Testis (tissue), 3 donors: Measurements from ENCODE around the gene GBF1. TPM values are rescaled to one million over a fixed set of nuclear protein-coding genes. Genes with fewer than 3 reads are reported as not detected.

Experiments
- DNase-seq: peaks from one replicate; pipeline ENCODE4 v3.0.0-alpha.2; 2019
- H3K27ac ChIP-seq, 2 donors: fragments of 200-600 bp; sonication (generic); one replicate each; pipeline ENCODE4 v1.5.1; 2019
- H3K27me3 ChIP-seq: fragments of 200-600 bp; sonication (generic); one replicate; pipeline ENCODE4 v1.5.1; 2019
- H3K36me3 ChIP-seq: fragments of 200-600 bp; sonication (generic); one replicate; pipeline ENCODE4 v1.5.1; 2017; ENCODE audit warnings: low read depth; ENCODE audit errors: missing control alignments
- H3K4me1 ChIP-seq: fragments of 200-600 bp; sonication (generic); one replicate; pipeline ENCODE4 v1.5.1; 2019
- H3K4me3 ChIP-seq, 2 donors: fragments of 200-600 bp; sonication (generic); one replicate each; pipeline ENCODE4 v1.5.1; 2017 to 2019
- H3K9me3 ChIP-seq: fragments of 200-600 bp; sonication (generic); one replicate; pipeline ENCODE4 v1.5.1; 2017
- CTCF ChIP-seq, 3 experiments: fragments of 450-650 bp in 2 of 3; fragments of 200-600 bp in 1 of 3; sonication (generic) in 1 of 3; IDR thresholded peaks; one replicate each; pipeline ENCODE4 v1.5.1; 2016 to 2019; ENCODE audit warnings: antibody characterized with exemption in 3 of 3, mild to moderate bottlenecking in 2 of 3, moderate library complexity in 1 of 3
- POLR2A ChIP-seq: fragments of 450-650 bp; IDR thresholded peaks from one replicate; pipeline ENCODE4 v1.6.1; 2017; ENCODE audit warnings: antibody characterized with exemption, mild to moderate bottlenecking, moderate library complexity
- WGBS, 2 donors: methylation state at CpG; one replicate each; pipeline ENCODE4 v1.1.5; 2018; 5-methylcytosine and 5-hydroxymethylcytosine counted together
- intact Hi-C: fragments of 100-400 bp; cut with DNase I; formaldehyde crosslinking; loops from one replicate; pipeline ENCODE4 v1.15.1; 2023; ENCODE audit warnings: low total_unique reads
- polyA plus RNA-seq: library from polyadenylated mRNA; stranded (reverse); fragments of 350-450 nt; fragmentation: Illumina TruSeq; extraction: RNeasy Lipid Tissue Mini Kit (QIAGEN cat#74804); gene quantifications from one replicate; pipeline ENCODE4 v1.2.3, GENCODE V29; 2014; ENCODE audit warnings: low read depth, low replicate concordance; ENCODE audit not compliant: insufficient read depth
- total RNA-seq, 2 donors: library from RNA; depleted of rRNA; stranded (reverse); fragments of >200 nt; gene quantifications; one replicate each; pipeline ENCODE4 v1.2.3, GENCODE V29; 2016

Gene GBF1
- total and polyA plus RNA-seq, 3 donors from 2014 or later, result 58.2 to 76.4 (median 72.1) TPM

DNA sequence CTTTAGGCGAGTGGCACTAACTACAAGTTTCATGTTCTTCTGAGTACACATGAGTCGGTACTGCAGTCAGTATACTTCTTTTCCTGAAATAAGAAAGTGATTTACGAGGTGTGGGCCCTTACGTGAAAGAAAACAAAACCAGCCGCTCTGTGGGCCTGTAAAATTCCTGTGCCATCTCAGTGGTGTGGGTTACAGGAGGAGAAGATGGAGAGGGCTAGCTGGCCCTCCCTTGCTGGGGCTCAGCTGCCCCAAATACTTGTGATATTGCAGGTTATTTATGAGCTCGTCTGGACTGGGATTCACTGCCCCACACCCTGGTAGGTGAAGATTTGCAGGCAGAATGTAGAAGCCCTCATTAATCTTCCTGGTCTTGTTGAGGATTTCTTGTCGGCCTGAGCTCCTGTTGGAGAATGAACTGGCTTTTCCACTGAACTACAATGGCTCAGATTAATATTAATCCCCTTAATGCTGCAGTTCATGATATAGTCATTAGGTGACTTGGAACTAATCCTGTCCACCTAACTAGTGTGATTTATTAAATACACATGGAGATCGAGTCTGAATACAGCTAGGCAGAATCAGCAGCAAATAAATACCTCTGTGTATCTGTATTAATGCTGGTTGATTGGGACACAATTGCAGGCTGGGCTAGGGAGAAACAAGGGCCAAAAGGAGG is 68.0 kb downstream of the GBF1 start:
- Histone ChIP-seq H3K4me1 (no peaks in the 10 kb centered on the region), H3K9me3 (no peaks in the 10 kb centered on the region), H3K27me3 (no peaks in the 10 kb centered on the region), H3K27ac (no peak overlapping the region), H3K4me3 (no peak overlapping the region), H3K36me3 (no peaks in the 10 kb centered on the region)
- DNase-seq, result no peak
- WGBS, 2 donors, result 76 to 81% methylated on average over 7 to 8 of the region's 8 CpGs
- intact Hi-C loops, result no loop called here
- TF ChIP-seq POLR2A (no peak), CTCF (IDR thresholded peaks at IDR 0.05) (no peak)

- 91 to 97% methylated on average over 1 of the region's 1 CpG for WGBS, 2 donors
Observed at GRCh38 chr10:102314801-102315200, 69.5 kb downstream of the GBF1 start.

GRCh38 chr10:102316421-102316820 is 71.1 kb downstream of the GBF1 start:
- Histone ChIP-seq H3K4me3 (no peak overlapping the region), H3K9me3 (no peaks in the 10 kb centered on the region), H3K27me3 (no peaks in the 10 kb centered on the region), H3K36me3 (no peaks in the 10 kb centered on the region), H3K4me1 (no peaks in the 10 kb centered on the region), H3K27ac (no peak overlapping the region)
- intact Hi-C loops, result no loop called here
- 83 to 87% methylated on average over 1 of the region's 1 CpG for WGBS, 2 donors
- TF ChIP-seq POLR2A, result no peak
- TF ChIP-seq CTCF (IDR thresholded peaks at IDR 0.05), result no peak
- DNase-seq, result no peak

More at GRCh38 chr10:102314801-102315200, 69.5 kb downstream of the GBF1 start:
- no peak for DNase-seq
- Histone ChIP-seq H3K4me1 (no peaks in the 10 kb centered on the region), H3K27me3 (no peaks in the 10 kb centered on the region), H3K9me3 (no peaks in the 10 kb centered on the region), H3K27ac (no peak overlapping the region), H3K4me3 (no peak overlapping the region), H3K36me3 (no peaks in the 10 kb centered on the region)
- intact Hi-C loops, result no loop called here
- TF ChIP-seq CTCF (IDR thresholded peaks at IDR 0.05) (no peak), POLR2A (no peak)

GRCh38 chr10:102322914-102323313 is 77.6 kb downstream of the GBF1 start:
- WGBS, 2 donors, result 84 to 97% methylated on average over 2 of the region's 2 CpGs
- Histone ChIP-seq H3K27ac (no peak overlapping the region), H3K36me3 (no peaks in the 10 kb centered on the region), H3K9me3 (no peaks in the 10 kb centered on the region), H3K4me3 (no peak overlapping the region), H3K4me1 (peaks cover 2% of the 10 kb centered on the region), H3K27me3 (no peaks in the 10 kb centered on the region)
- no peak for DNase-seq
- intact Hi-C loops, result no loop called here
- TF ChIP-seq POLR2A, result no peak
- TF ChIP-seq CTCF (IDR thresholded peaks at IDR 0.05), result no peak

- 72 to 86% methylated on average over 3 of the region's 3 CpGs for WGBS, 2 donors
Observed at GRCh38 chr10:102324061-102324460, 78.7 kb downstream of the GBF1 start.

More at GRCh38 chr10:102324061-102324460, 78.7 kb downstream of the GBF1 start:
- H3K36me3 ChIP-seq, result no peaks in the 10 kb centered on the region
- DNase-seq, result no peak
- no peaks in the 10 kb centered on the region for H3K9me3 ChIP-seq
- TF ChIP-seq POLR2A, result no peak
- TF ChIP-seq CTCF (IDR thresholded peaks at IDR 0.05), result no peak
- no peak overlapping the region for H3K27ac ChIP-seq
- no peak overlapping the region for H3K4me3 ChIP-seq
- no peaks in the 10 kb centered on the region for H3K27me3 ChIP-seq
- intact Hi-C loops, result no loop called here
- H3K4me1 ChIP-seq, result peaks cover 11% of the 10 kb centered on the region
